Astrocyte of the spinal cord (primary cell): Measurements from ENCODE around the gene NDUFV2.

Experiments used
- DNase-seq: peaks from one replicate; pipeline ENCODE4 v3.0.0; 2011; ENCODE audit warnings: low read depth, low spot score
- H3K4me3 ChIP-seq: 2 replicates; pipeline ENCODE4 v1.5.1; 2011; ENCODE audit warnings: low read depth, mild to moderate bottlenecking, low read length, moderate library complexity
- in situ Hi-C: cut with HindIII; loops from 2 replicates; pipeline ENCODE4 v1.10.0; 2017; ENCODE audit warnings: low sequenced_read_pairs
- TF ChIP-seq, protein P1 (sequence below): IDR thresholded peaks from 2 replicates; pipeline ENCODE4 v1.5.1; 2012; ENCODE audit warnings: low read depth, mild to moderate bottlenecking, low read length, inconsistent platforms

NDUFV2 gene

GRCh38 chr18:9172506-9173127 lies 70.1 kb downstream of the NDUFV2 start:
- in situ Hi-C loops: no loop called here
- DNase-seq: no peak
- TF ChIP-seq, protein P1, sequence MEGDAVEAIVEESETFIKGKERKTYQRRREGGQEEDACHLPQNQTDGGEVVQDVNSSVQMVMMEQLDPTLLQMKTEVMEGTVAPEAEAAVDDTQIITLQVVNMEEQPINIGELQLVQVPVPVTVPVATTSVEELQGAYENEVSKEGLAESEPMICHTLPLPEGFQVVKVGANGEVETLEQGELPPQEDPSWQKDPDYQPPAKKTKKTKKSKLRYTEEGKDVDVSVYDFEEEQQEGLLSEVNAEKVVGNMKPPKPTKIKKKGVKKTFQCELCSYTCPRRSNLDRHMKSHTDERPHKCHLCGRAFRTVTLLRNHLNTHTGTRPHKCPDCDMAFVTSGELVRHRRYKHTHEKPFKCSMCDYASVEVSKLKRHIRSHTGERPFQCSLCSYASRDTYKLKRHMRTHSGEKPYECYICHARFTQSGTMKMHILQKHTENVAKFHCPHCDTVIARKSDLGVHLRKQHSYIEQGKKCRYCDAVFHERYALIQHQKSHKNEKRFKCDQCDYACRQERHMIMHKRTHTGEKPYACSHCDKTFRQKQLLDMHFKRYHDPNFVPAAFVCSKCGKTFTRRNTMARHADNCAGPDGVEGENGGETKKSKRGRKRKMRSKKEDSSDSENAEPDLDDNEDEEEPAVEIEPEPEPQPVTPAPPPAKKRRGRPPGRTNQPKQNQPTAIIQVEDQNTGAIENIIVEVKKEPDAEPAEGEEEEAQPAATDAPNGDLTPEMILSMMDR: no peak
- H3K4me3 ChIP-seq: no peak overlapping the region

- no peak for DNase-seq
- in situ Hi-C loops: no loop called here
- TF ChIP-seq, protein P1: no peak
- no peak overlapping the region for H3K4me3 ChIP-seq
These were observed 71.3 kb downstream of the NDUFV2 start for GRCh38 chr18:9173770-9174233.

DNA sequence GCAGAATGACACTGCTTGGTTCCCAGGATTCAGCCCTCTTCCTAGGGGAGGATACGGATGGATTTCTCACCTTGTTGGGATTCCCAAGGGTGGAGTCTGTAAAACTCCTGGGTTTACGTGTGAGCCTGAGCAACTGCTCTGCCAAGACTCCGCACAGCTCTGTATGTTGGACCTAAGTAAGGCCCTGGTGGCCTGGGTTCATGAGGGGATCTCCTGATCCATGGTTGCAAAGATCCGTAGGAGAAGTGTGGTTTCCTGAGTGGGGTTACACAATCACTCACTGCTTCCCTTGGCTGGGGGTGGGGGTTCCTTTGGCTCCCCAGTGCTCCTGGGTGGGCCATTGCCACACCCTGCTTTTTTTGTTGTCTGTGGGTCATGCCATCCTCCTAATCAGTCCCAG lies 71.8 kb downstream of the NDUFV2 start:
- no peak overlapping the region for H3K4me3 ChIP-seq
- in situ Hi-C loops: no loop called here
- no peak for DNase-seq
- TF ChIP-seq, protein P1: no peak

DNA sequence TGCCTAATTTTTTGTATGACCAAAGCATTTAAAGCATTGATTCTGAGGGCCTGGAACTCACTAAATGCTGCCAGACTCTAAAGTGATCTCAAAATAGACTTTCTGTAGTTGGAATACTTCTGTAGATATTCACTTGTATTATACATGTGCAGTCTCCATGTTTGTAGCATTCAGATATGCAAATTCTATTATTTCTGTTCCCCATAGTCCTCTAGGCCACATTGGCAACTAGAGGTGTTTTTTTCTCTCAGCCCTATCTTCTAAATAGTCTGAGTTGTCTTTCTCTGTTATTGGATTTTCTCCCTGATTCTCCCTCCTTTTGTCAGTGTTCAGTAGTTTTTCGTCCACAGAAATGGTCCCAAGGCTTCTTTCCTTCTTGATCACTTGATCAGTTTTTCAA lies 72.6 kb downstream of the NDUFV2 start:
- TF ChIP-seq, protein P1: no peak
- DNase-seq: no peak
- H3K4me3 ChIP-seq: no peak overlapping the region
- in situ Hi-C loops: no loop called here

DNA sequence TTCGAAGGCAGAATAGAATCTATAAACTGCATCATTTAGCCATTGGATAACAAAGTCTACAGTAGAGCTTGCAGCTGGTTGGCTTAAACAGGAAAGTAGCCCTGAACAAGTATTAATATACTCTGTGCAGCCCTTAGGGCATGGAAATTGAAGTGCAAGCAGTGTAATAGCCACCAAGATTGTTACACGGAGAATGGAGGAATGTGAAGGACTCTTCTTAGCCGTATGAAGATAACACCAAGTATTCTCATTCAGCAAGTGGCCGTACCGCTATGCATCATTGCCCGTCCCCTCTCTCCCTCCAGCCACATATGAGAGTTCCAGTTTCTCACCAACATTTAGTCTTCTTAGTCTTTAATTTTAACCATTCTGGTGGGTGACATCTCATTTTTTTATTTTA lies 74.5 kb downstream of the NDUFV2 start:
- in situ Hi-C loops: no loop called here

DNA sequence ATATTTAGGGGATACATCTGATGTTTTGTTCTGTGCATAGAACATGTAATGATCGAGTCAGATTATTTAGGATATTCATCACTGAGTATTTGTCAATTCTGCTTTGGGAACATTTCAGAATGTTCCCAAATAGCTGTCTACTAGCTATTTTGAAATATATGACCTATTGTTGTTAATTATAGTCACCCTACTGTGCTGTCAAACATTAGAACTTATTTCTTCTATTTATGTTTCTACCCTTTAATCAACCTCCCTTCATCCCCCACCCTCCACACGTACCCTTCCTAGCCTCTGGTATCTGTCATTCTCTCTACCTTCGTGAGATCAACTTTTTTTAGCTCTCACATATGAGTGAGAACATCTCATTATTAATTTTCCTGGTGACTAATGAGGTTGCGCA lies 75.0 kb downstream of the NDUFV2 start:
- TF ChIP-seq, protein P1: no peak
- H3K4me3 ChIP-seq: no peak overlapping the region
- in situ Hi-C loops: no loop called here
- no peak for DNase-seq

More for the DNA sequence above, 74.5 kb downstream of the NDUFV2 start:
- TF ChIP-seq, protein P1: no peak
- no peak for DNase-seq
- no peak overlapping the region for H3K4me3 ChIP-seq

DNA sequence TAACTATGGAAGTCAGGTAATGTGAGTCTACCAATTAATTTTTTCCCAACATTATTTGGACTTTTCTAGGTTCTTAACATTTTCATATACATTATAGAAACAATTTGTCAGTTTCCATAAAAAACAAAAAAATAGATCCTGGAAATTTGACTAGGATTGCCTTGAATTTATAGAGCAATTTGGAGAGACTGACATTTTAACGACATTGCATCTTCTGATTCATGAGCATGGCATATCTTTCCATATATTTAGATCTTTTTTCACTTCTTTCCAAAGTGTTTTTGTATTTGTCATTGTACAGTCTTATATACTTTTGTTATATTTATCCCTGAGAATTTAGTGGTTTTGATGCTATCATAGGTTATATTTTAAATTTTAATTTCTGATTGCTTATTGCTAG lies 76.1 kb downstream of the NDUFV2 start:
- DNase-seq: no peak
- TF ChIP-seq, protein P1: no peak
- in situ Hi-C loops: no loop called here
- no peak overlapping the region for H3K4me3 ChIP-seq
